Measurements from ENCODE around the gene CENPC.
"Not testable (repeated sequence)": the region's sequence is repeated elsewhere in the genome, so short reads cannot be mapped to it uniquely, and the experiment has no call there.

The CENPC gene
- 159 to 171 reads per million in 2 donors for total RNA-seq

- peak; percentile 72 to 98 (median 87) for DNase-seq
Measured at GRCh38 chr4:67545199-67546003, at the start of gene CENPC. TSS of gene CENPC (minus strand) at chr4:67545503. CDS start at chr4:67545355, 148 bp downstream.

- DNase-seq, result no peak
Measured at GRCh38 chr4:67593741-67594175, 48.5 kb upstream of the CENPC start.

- DNase-seq, result no peak
Measured at GRCh38 chr4:67587156-67587555, 41.9 kb upstream of the CENPC start.

- no peak for DNase-seq
Measured at GRCh38 chr4:67584496-67584895, 39.2 kb upstream of the CENPC start.

- peak in 1 of 5 experiments; percentile 68 for DNase-seq
Measured at GRCh38 chr4:67581913-67582312, 36.6 kb upstream of the CENPC start.

- peak in 2 of 5 experiments; percentile 13 to 82 for DNase-seq
Measured at GRCh38 chr4:67581208-67581857, 36.0 kb upstream of the CENPC start.

GRCh38 chr4:67580577-67580976, 35.3 kb upstream of the CENPC start:
- peak in 1 of 5 experiments; percentile 52 for DNase-seq

GRCh38 chr4:67576538-67576937, 31.2 kb upstream of the CENPC start:
- no peak for DNase-seq

GRCh38 chr4:67576059-67576466, 30.8 kb upstream of the CENPC start:
- DNase-seq, result no peak

GRCh38 chr4:67575232-67576058, 30.1 kb upstream of the CENPC start:
- peak in 1 of 5 experiments; percentile 52 for DNase-seq

GRCh38 chr4:67573193-67573592, 27.9 kb upstream of the CENPC start:
- peak in 1 of 5 experiments; percentile 45 for DNase-seq

GRCh38 chr4:67571975-67572374, 26.7 kb upstream of the CENPC start:
- DNase-seq, result no peak

- no peak for DNase-seq
Measured at GRCh38 chr4:67570537-67570936, 25.2 kb upstream of the CENPC start.

- no peak for DNase-seq
Measured at GRCh38 chr4:67568820-67569219, 23.5 kb upstream of the CENPC start.

- peak in 1 of 5 experiments; percentile 16 for DNase-seq
Measured at GRCh38 chr4:67566335-67566734, 21.0 kb upstream of the CENPC start.

GRCh38 chr4:67565284-67565683, 20.0 kb upstream of the CENPC start:
- no peak for DNase-seq

GRCh38 chr4:67558493-67558892, 13.2 kb upstream of the CENPC start, which contains the start of gene STAP1:
TSS of gene STAP1 (plus strand) at chr4:67558727. CDS start at chr4:67558810, 83 bp downstream.
- peak in 2 of 5 experiments; percentile 39 to 81 for DNase-seq

GRCh38 chr4:67556436-67556835, 11.1 kb upstream of the CENPC start:
- no peak for DNase-seq

GRCh38 chr4:67555447-67555846, 10.1 kb upstream of the CENPC start:
- no peak for DNase-seq

GRCh38 chr4:67554096-67554495, 8.8 kb upstream of the CENPC start:
- no peak for DNase-seq

GRCh38 chr4:67552146-67552792, 7.0 kb upstream of the CENPC start:
- DNase-seq, result not testable (repeated sequence)

GRCh38 chr4:67550857-67551256, 5.6 kb upstream of the CENPC start:
- no peak for DNase-seq

Measured in T-helper 2 cell (primary cell).